Measurements from ENCODE around the gene STXBP5L.
"Not testable (repeated sequence)": the region's sequence is repeated elsewhere in the genome, so short reads cannot be mapped to it uniquely, and the experiment has no call there.

The STXBP5L gene

GRCh38 chr3:121431726-121432517 lies 523.9 kb downstream of the STXBP5L start:
- H3K4me3 ChIP-seq (ENCODE audit: low read depth in 1 of 2, low read length in 2 of 2), result peak overlapping the region; percentile 59 to 62
- no peak overlapping the region for H3K27ac ChIP-seq (ENCODE audit: low read length)
- H3K27me3 ChIP-seq (ENCODE audit: low read depth, low read length), result no peaks in the 10 kb centered on the region
- H3K36me3 ChIP-seq (ENCODE audit: control insufficient read depth in 1 of 2, insufficient read depth in 2 of 2, low read length in 2 of 2), result no peaks in the 10 kb centered on the region
- H3K9me3 ChIP-seq (ENCODE audit: control insufficient read depth in 1 of 2, low read length in 2 of 2), result no peaks in the 10 kb centered on the region
- no peaks in the 10 kb centered on the region for H3K4me1 ChIP-seq (ENCODE audit: control insufficient read depth in 1 of 2, insufficient read depth in 2 of 2, low read length in 2 of 2)

GRCh38 chr3:121436074-121436473 lies 528.1 kb downstream of the STXBP5L start:
- no peaks in the 10 kb centered on the region for H3K27me3 ChIP-seq (ENCODE audit: low read depth, low read length)
- no peaks in the 10 kb centered on the region for H3K36me3 ChIP-seq (ENCODE audit: control insufficient read depth in 1 of 2, insufficient read depth in 2 of 2, low read length in 2 of 2)
- H3K27ac ChIP-seq (ENCODE audit: low read length), result no peak overlapping the region
- H3K4me3 ChIP-seq (ENCODE audit: low read depth in 1 of 2, low read length in 2 of 2), result no peak overlapping the region
- no peaks in the 10 kb centered on the region for H3K9me3 ChIP-seq (ENCODE audit: control insufficient read depth in 1 of 2, low read length in 2 of 2)
- no peaks in the 10 kb centered on the region for H3K4me1 ChIP-seq (ENCODE audit: control insufficient read depth in 1 of 2, insufficient read depth in 2 of 2, low read length in 2 of 2)

GRCh38 chr3:121436641-121437040 lies 528.6 kb downstream of the STXBP5L start:
- Histone ChIP-seq H3K36me3 (ENCODE audit: control insufficient read depth in 1 of 2, insufficient read depth in 2 of 2, low read length in 2 of 2) (no peaks in the 10 kb centered on the region), H3K9me3 (ENCODE audit: control insufficient read depth in 1 of 2, low read length in 2 of 2) (no peaks in the 10 kb centered on the region), H3K4me3 (ENCODE audit: low read depth in 1 of 2, low read length in 2 of 2) (no peak overlapping the region), H3K27me3 (ENCODE audit: low read depth, low read length) (no peaks in the 10 kb centered on the region), H3K4me1 (ENCODE audit: control insufficient read depth in 1 of 2, insufficient read depth in 2 of 2, low read length in 2 of 2) (no peaks in the 10 kb centered on the region), H3K27ac (ENCODE audit: low read length) (no peak overlapping the region)

GRCh38 chr3:121443456-121443855 lies 535.5 kb downstream of the STXBP5L start:
- no peaks in the 10 kb centered on the region for H3K9me3 ChIP-seq (ENCODE audit: control insufficient read depth in 1 of 2, low read length in 2 of 2)

GRCh38 chr3:121451752-121452151 lies 543.7 kb downstream of the STXBP5L start:
- not testable (repeated sequence) for H3K27ac ChIP-seq (ENCODE audit: low read length); H3K9me3 ChIP-seq (ENCODE audit: control insufficient read depth in 1 of 2, low read length in 2 of 2); H3K36me3 ChIP-seq (ENCODE audit: control insufficient read depth in 1 of 2, insufficient read depth in 2 of 2, low read length in 2 of 2); H3K4me1 ChIP-seq (ENCODE audit: control insufficient read depth in 1 of 2, insufficient read depth in 2 of 2, low read length in 2 of 2); H3K4me3 ChIP-seq (ENCODE audit: low read depth in 1 of 2, low read length in 2 of 2); H3K27me3 ChIP-seq (ENCODE audit: low read depth, low read length)

More at GRCh38 chr3:121443456-121443855, 535.5 kb downstream of the STXBP5L start:
- no peaks in the 10 kb centered on the region for H3K4me1 ChIP-seq (ENCODE audit: control insufficient read depth in 1 of 2, insufficient read depth in 2 of 2, low read length in 2 of 2)
- H3K27me3 ChIP-seq (ENCODE audit: low read depth, low read length), result no peaks in the 10 kb centered on the region
- no peak overlapping the region for H3K27ac ChIP-seq (ENCODE audit: low read length)
- no peaks in the 10 kb centered on the region for H3K36me3 ChIP-seq (ENCODE audit: control insufficient read depth in 1 of 2, insufficient read depth in 2 of 2, low read length in 2 of 2)
- no peak overlapping the region for H3K4me3 ChIP-seq (ENCODE audit: low read depth in 1 of 2, low read length in 2 of 2)

GRCh38 chr3:121462565-121462964 lies 554.6 kb downstream of the STXBP5L start:
- no peak overlapping the region for H3K27ac ChIP-seq (ENCODE audit: low read length)
- no peaks in the 10 kb centered on the region for H3K9me3 ChIP-seq (ENCODE audit: control insufficient read depth in 1 of 2, low read length in 2 of 2)
- H3K4me3 ChIP-seq (ENCODE audit: low read depth in 1 of 2, low read length in 2 of 2), result no peak overlapping the region
- H3K27me3 ChIP-seq (ENCODE audit: low read depth, low read length), result no peaks in the 10 kb centered on the region
- no peaks in the 10 kb centered on the region for H3K36me3 ChIP-seq (ENCODE audit: control insufficient read depth in 1 of 2, insufficient read depth in 2 of 2, low read length in 2 of 2)
- no peaks in the 10 kb centered on the region for H3K4me1 ChIP-seq (ENCODE audit: control insufficient read depth in 1 of 2, insufficient read depth in 2 of 2, low read length in 2 of 2)

GRCh38 chr3:121463745-121464144 lies 555.7 kb downstream of the STXBP5L start:
- H3K36me3 ChIP-seq (ENCODE audit: control insufficient read depth in 1 of 2, insufficient read depth in 2 of 2, low read length in 2 of 2), result no peaks in the 10 kb centered on the region
- H3K9me3 ChIP-seq (ENCODE audit: control insufficient read depth in 1 of 2, low read length in 2 of 2), result no peaks in the 10 kb centered on the region
- no peaks in the 10 kb centered on the region for H3K27me3 ChIP-seq (ENCODE audit: low read depth, low read length)
- no peak overlapping the region for H3K27ac ChIP-seq (ENCODE audit: low read length)
- H3K4me3 ChIP-seq (ENCODE audit: low read depth in 1 of 2, low read length in 2 of 2), result no peak overlapping the region
- no peaks in the 10 kb centered on the region for H3K4me1 ChIP-seq (ENCODE audit: control insufficient read depth in 1 of 2, insufficient read depth in 2 of 2, low read length in 2 of 2)

GRCh38 chr3:121467085-121467484 lies 559.1 kb downstream of the STXBP5L start:
- H3K27me3 ChIP-seq (ENCODE audit: low read depth, low read length), result no peaks in the 10 kb centered on the region
- H3K36me3 ChIP-seq (ENCODE audit: control insufficient read depth in 1 of 2, insufficient read depth in 2 of 2, low read length in 2 of 2), result no peaks in the 10 kb centered on the region
- no peak overlapping the region for H3K27ac ChIP-seq (ENCODE audit: low read length)
- H3K4me3 ChIP-seq (ENCODE audit: low read depth in 1 of 2, low read length in 2 of 2), result no peak overlapping the region
- no peaks in the 10 kb centered on the region for H3K9me3 ChIP-seq (ENCODE audit: control insufficient read depth in 1 of 2, low read length in 2 of 2)
- no peaks in the 10 kb centered on the region for H3K4me1 ChIP-seq (ENCODE audit: control insufficient read depth in 1 of 2, insufficient read depth in 2 of 2, low read length in 2 of 2)

- Histone ChIP-seq H3K4me1 (ENCODE audit: control insufficient read depth in 1 of 2, insufficient read depth in 2 of 2, low read length in 2 of 2) (no peaks in the 10 kb centered on the region), H3K9me3 (ENCODE audit: control insufficient read depth in 1 of 2, low read length in 2 of 2) (no peaks in the 10 kb centered on the region), H3K36me3 (ENCODE audit: control insufficient read depth in 1 of 2, insufficient read depth in 2 of 2, low read length in 2 of 2) (no peaks in the 10 kb centered on the region), H3K4me3 (ENCODE audit: low read depth in 1 of 2, low read length in 2 of 2) (no peak overlapping the region), H3K27ac (ENCODE audit: low read length) (no peak overlapping the region), H3K27me3 (ENCODE audit: low read depth, low read length) (no peaks in the 10 kb centered on the region)
These were observed 565.0 kb downstream of the STXBP5L start for GRCh38 chr3:121473001-121473400.
